HTERT RPE-1 (cell line): ENCODE data around the gene EPB41L2.
"Not testable (repeated sequence)": the region's sequence is repeated elsewhere in the genome, so short reads cannot be mapped to it uniquely, and the experiment has no call there.

ENCODE experiments used
- in situ Hi-C: fragments of 300-500 bp; cut with MboI; formaldehyde crosslinking; loops from 4 replicates; pipeline ENCODE4 v1.14.3; 2020; ENCODE audit warnings: low sequenced_read_pairs

Gene EPB41L2

GRCh38 chr6:130922922-130923321, 140.1 kb downstream of the EPB41L2 start:
- in situ Hi-C loops: no loop called here

GRCh38 chr6:130920969-130921368, 142.1 kb downstream of the EPB41L2 start:
- in situ Hi-C loops: no loop called here

GRCh38 chr6:130918171-130918570, 144.9 kb downstream of the EPB41L2 start:
- in situ Hi-C loops: no loop called here

- in situ Hi-C loops: not testable (repeated sequence)
These were observed 147.4 kb downstream of the EPB41L2 start for GRCh38 chr6:130915606-130916005.

- in situ Hi-C loops: no loop called here
These were observed 149.9 kb downstream of the EPB41L2 start for GRCh38 chr6:130913120-130913519.

GRCh38 chr6:130912434-130912833, 150.6 kb downstream of the EPB41L2 start:
- in situ Hi-C loops: no loop called here

GRCh38 chr6:130908958-130909357, 154.1 kb downstream of the EPB41L2 start:
- in situ Hi-C loops: no loop called here

GRCh38 chr6:130908188-130908587, 154.9 kb downstream of the EPB41L2 start:
- in situ Hi-C loops: no loop called here

- in situ Hi-C loops: no loop called here
These were observed 155.4 kb downstream of the EPB41L2 start for GRCh38 chr6:130907687-130908086.

- in situ Hi-C loops: no loop called here
These were observed 156.2 kb downstream of the EPB41L2 start for GRCh38 chr6:130906736-130907381.

GRCh38 chr6:130903602-130904001, 159.4 kb downstream of the EPB41L2 start:
- in situ Hi-C loops: no loop called here

GRCh38 chr6:130903007-130903406, 160.0 kb downstream of the EPB41L2 start:
- in situ Hi-C loops: no loop called here

GRCh38 chr6:130900913-130901312, 162.1 kb downstream of the EPB41L2 start:
- in situ Hi-C loops: no loop called here

- in situ Hi-C loops: loop anchor here (25.0 kb wide), 1 partner anchor 216 kb away; no protein-coding TSS in a partner anchor
These were observed 166.8 kb downstream of the EPB41L2 start for GRCh38 chr6:130896249-130896648.

- in situ Hi-C loops: loop anchor here (25.0 kb wide), 1 partner anchor 217 kb away; no protein-coding TSS in a partner anchor
These were observed 167.5 kb downstream of the EPB41L2 start for GRCh38 chr6:130895516-130895915.

- in situ Hi-C loops: loop anchor here (25.0 kb wide), 1 partner anchor 219 kb away; no protein-coding TSS in a partner anchor
These were observed 169.3 kb downstream of the EPB41L2 start for GRCh38 chr6:130893766-130894165.

- in situ Hi-C loops: loop anchor here (25.0 kb wide), 1 partner anchor 219 kb away; no protein-coding TSS in a partner anchor
These were observed 169.8 kb downstream of the EPB41L2 start for GRCh38 chr6:130893277-130893676.

- in situ Hi-C loops: loop anchor here (25.0 kb wide), 1 partner anchor 222 kb away; no protein-coding TSS in a partner anchor
These were observed 172.5 kb downstream of the EPB41L2 start for GRCh38 chr6:130890521-130890971.

- in situ Hi-C loops: loop anchor here (25.0 kb wide), 1 partner anchor 223 kb away; no protein-coding TSS in a partner anchor
These were observed 173.6 kb downstream of the EPB41L2 start for GRCh38 chr6:130889423-130889822.

GRCh38 chr6:130888246-130888645, 174.8 kb downstream of the EPB41L2 start:
- in situ Hi-C loops: loop anchor here (25.0 kb wide), 1 partner anchor 224 kb away; no protein-coding TSS in a partner anchor

- in situ Hi-C loops: loop anchor here (25.0 kb wide), 1 partner anchor 225 kb away; no protein-coding TSS in a partner anchor
These were observed 176.1 kb downstream of the EPB41L2 start for GRCh38 chr6:130886966-130887365.
